ENCODE results near the gene COL18A1.
"Not testable (repeated sequence)": the region's sequence is repeated elsewhere in the genome, so short reads cannot be mapped to it uniquely, and the experiment has no call there.

Gene COL18A1

GRCh38 chr21:45404730-45405270 is at the start of gene COL18A1:
COL18A1 (plus strand) TSS chr21:45405165; CDS start chr21:45405231, 66 bp downstream.
- DNase-seq (ENCODE audit: low read depth in 2 of 2): peak in 1 of 2 donors; percentile 35

GRCh38 chr21:45355573-45355972 is 49.4 kb upstream of the COL18A1 start:
- DNase-seq (ENCODE audit: low read depth in 2 of 2): no peak

- no peak for DNase-seq (ENCODE audit: low read depth in 2 of 2)
Observed at GRCh38 chr21:45356251-45356650, 48.7 kb upstream of the COL18A1 start.

GRCh38 chr21:45356653-45357435 is 48.1 kb upstream of the COL18A1 start:
- no peak for DNase-seq (ENCODE audit: low read depth in 2 of 2)

GRCh38 chr21:45357436-45358260 is 47.3 kb upstream of the COL18A1 start:
- DNase-seq (ENCODE audit: low read depth in 2 of 2): no peak

GRCh38 chr21:45358261-45358670 is 46.7 kb upstream of the COL18A1 start:
- no peak for DNase-seq (ENCODE audit: low read depth in 2 of 2)

- DNase-seq (ENCODE audit: low read depth in 2 of 2): no peak
Observed at GRCh38 chr21:45358711-45359310, 46.2 kb upstream of the COL18A1 start.

- DNase-seq (ENCODE audit: low read depth in 2 of 2): no peak
Observed at GRCh38 chr21:45359451-45360217, 45.3 kb upstream of the COL18A1 start.

- DNase-seq (ENCODE audit: low read depth in 2 of 2): no peak
Observed at GRCh38 chr21:45361033-45361997, 43.6 kb upstream of the COL18A1 start.

- DNase-seq (ENCODE audit: low read depth in 2 of 2): no peak
Observed at GRCh38 chr21:45362077-45362747, 42.8 kb upstream of the COL18A1 start.

GRCh38 chr21:45362748-45363145 is 42.2 kb upstream of the COL18A1 start:
- DNase-seq (ENCODE audit: low read depth in 2 of 2): no peak

- not testable (repeated sequence) for DNase-seq (ENCODE audit: low read depth in 2 of 2)
Observed at GRCh38 chr21:45363272-45363671, 41.7 kb upstream of the COL18A1 start.

- DNase-seq (ENCODE audit: low read depth in 2 of 2): no peak
Observed at GRCh38 chr21:45363921-45364467, 41.0 kb upstream of the COL18A1 start.

GRCh38 chr21:45364468-45365185 is 40.3 kb upstream of the COL18A1 start:
- no peak for DNase-seq (ENCODE audit: low read depth in 2 of 2)

- no peak for DNase-seq (ENCODE audit: low read depth in 2 of 2)
Observed at GRCh38 chr21:45365186-45365607, 39.8 kb upstream of the COL18A1 start.

GRCh38 chr21:45365608-45366241 is 39.2 kb upstream of the COL18A1 start:
- no peak for DNase-seq (ENCODE audit: low read depth in 2 of 2)

GRCh38 chr21:45366476-45366875 is 38.5 kb upstream of the COL18A1 start:
- no peak for DNase-seq (ENCODE audit: low read depth in 2 of 2)

- no peak for DNase-seq (ENCODE audit: low read depth in 2 of 2)
Observed at GRCh38 chr21:45366931-45367401, 38.0 kb upstream of the COL18A1 start.
